ENCODE data around the gene TRMT44.

DNA sequence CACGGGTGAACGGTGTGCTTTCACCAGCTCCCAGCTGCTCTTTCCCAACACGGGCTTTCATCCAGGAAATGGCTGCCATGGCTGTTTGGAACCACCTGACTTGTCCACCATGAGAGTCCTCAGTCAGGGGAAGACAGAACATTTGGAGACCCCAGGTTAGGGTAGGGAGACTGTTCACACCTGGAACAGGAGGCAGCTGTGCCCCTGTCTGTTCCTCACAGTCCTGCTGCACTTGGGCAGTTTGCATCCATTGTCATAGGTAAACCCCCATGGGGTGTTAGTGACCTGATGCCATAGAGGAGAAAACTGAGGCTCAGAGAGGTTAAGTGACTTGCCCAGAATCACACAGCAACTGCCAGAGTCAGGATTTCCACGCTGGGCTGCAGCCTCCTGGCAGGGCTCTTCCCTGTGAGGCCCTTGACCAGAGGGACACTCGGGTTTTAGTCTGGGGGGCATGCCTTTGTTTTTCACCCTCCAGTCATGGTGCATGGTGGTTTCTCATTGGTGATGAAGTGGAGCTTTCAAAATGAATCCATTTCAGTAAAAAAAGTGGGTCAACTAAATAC lies 54.5 kb downstream of the TRMT44 start:
- TF ChIP-seq, protein P1, sequence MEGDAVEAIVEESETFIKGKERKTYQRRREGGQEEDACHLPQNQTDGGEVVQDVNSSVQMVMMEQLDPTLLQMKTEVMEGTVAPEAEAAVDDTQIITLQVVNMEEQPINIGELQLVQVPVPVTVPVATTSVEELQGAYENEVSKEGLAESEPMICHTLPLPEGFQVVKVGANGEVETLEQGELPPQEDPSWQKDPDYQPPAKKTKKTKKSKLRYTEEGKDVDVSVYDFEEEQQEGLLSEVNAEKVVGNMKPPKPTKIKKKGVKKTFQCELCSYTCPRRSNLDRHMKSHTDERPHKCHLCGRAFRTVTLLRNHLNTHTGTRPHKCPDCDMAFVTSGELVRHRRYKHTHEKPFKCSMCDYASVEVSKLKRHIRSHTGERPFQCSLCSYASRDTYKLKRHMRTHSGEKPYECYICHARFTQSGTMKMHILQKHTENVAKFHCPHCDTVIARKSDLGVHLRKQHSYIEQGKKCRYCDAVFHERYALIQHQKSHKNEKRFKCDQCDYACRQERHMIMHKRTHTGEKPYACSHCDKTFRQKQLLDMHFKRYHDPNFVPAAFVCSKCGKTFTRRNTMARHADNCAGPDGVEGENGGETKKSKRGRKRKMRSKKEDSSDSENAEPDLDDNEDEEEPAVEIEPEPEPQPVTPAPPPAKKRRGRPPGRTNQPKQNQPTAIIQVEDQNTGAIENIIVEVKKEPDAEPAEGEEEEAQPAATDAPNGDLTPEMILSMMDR (IDR thresholded peaks at IDR 0.05): no peak
- TF ChIP-seq POLR2AphosphoS5 (IDR thresholded peaks at IDR 0.05): no peak
- TF ChIP-seq EP300 (IDR thresholded peaks at IDR 0.05): no peak
- TF ChIP-seq POLR2A (IDR thresholded peaks at IDR 0.05): no peak

Measured in suprapubic skin (tissue), 4 donors.